Colonic mucosa (tissue), 4 donors: ENCODE results near the gene MFNG. TPM values are rescaled to one million over a fixed set of nuclear protein-coding genes. Genes with fewer than 3 reads are reported as not detected.

Experiments
- DNase-seq: peaks from one replicate; pipeline ENCODE4 v3.0.0-alpha.2; 2020
- H3K27ac ChIP-seq: fragments of 200-600 bp; one replicate; pipeline ENCODE4 v1.8.0; 2021
- H3K27me3 ChIP-seq: fragments of 200-600 bp; one replicate; pipeline ENCODE4 v1.8.0; 2021
- H3K36me3 ChIP-seq: fragments of 200-600 bp; one replicate; pipeline ENCODE4 v1.8.0; 2021
- H3K4me1 ChIP-seq: fragments of 200-600 bp; one replicate; pipeline ENCODE4 v1.8.0; 2021; ENCODE audit warnings: mild to moderate bottlenecking
- H3K4me3 ChIP-seq: fragments of 200-600 bp; one replicate; pipeline ENCODE4 v1.8.0; 2021
- H3K9ac ChIP-seq, 2 donors: one replicate each; pipeline ENCODE4 v1.7.0; 2013; ENCODE audit warnings: control low read depth in 2 of 2, low read depth in 2 of 2, low read length in 2 of 2
- H3K9me3 ChIP-seq: fragments of 200-600 bp; one replicate; pipeline ENCODE4 v1.8.0; 2021
- CTCF ChIP-seq: fragments of 200-600 bp; IDR thresholded peaks from one replicate; pipeline ENCODE4 v1.8.0; 2022; ENCODE audit warnings: antibody characterized with exemption, mild to moderate bottlenecking
- intact Hi-C: fragments of 100-400 bp; cut with DNase I; formaldehyde crosslinking; loops from one replicate; pipeline ENCODE4 v1.14.1; 2022
- total RNA-seq, 2 donors: library from RNA; stranded (reverse); fragmentation: NEBNext Ultra II Directional in 1 of 2; extraction: Animal tissue kit (Norgen Biotek cat#: 25700) in 1 of 2; gene quantifications; one replicate each; pipeline ENCODE4 v1.2.1, GENCODE V29; 2021
- donor health status: healthy.
- donor health status: DM: no; HTN: no; CAD: no.
- donor health status: DM: no; HTN: no; CAD: no.

MFNG gene
- total RNA-seq, 2 donors from 2014 or later, result 6.5 to 10.7 TPM

GRCh38 chr22:37430941-37431340 is 55.2 kb downstream of the MFNG start:
- Histone ChIP-seq H3K27ac (no peak overlapping the region), H3K4me1 (no peaks in the 10 kb centered on the region), H3K9me3 (no peaks in the 10 kb centered on the region), H3K4me3 (no peak overlapping the region), H3K36me3 (no peaks in the 10 kb centered on the region), H3K27me3 (peaks cover 27% of the 10 kb centered on the region), H3K9ac (no peak overlapping the region)
- no peak for DNase-seq
- no peak for TF ChIP-seq CTCF
- intact Hi-C loops, result no loop called here

- Histone ChIP-seq H3K36me3 (no peaks in the 10 kb centered on the region), H3K27me3 (peaks cover 30% of the 10 kb centered on the region), H3K9me3 (no peaks in the 10 kb centered on the region), H3K27ac (no peak overlapping the region), H3K4me3 (no peak overlapping the region), H3K9ac (no peak overlapping the region), H3K4me1 (no peaks in the 10 kb centered on the region)
- intact Hi-C loops, result loop anchor here (2.0 kb wide), 1 partner anchor 112 kb away; no protein-coding TSS in a partner anchor
- peak; percentile 45 for DNase-seq
- peak; percentile 82 for TF ChIP-seq CTCF
Observed at GRCh38 chr22:37428649-37429586, 57.3 kb downstream of the MFNG start.

- Histone ChIP-seq H3K36me3 (no peaks in the 10 kb centered on the region), H3K9ac (no peak overlapping the region), H3K4me1 (no peaks in the 10 kb centered on the region), H3K27ac (no peak overlapping the region), H3K9me3 (no peaks in the 10 kb centered on the region), H3K4me3 (no peak overlapping the region), H3K27me3 (peaks cover 30% of the 10 kb centered on the region)
- no peak for TF ChIP-seq CTCF
- no peak for DNase-seq
- intact Hi-C loops, result loop anchor here (2.0 kb wide), 1 partner anchor 111 kb away; no protein-coding TSS in a partner anchor
Observed at GRCh38 chr22:37427711-37428635, 58.2 kb downstream of the MFNG start.

GRCh38 chr22:37427135-37427710 is 59.0 kb downstream of the MFNG start, which contains the start of gene ELFN2:
TSS of gene ELFN2 (minus strand) at chr22:37427479. CDS start at chr22:37375534, 51,945 bp downstream.
- Histone ChIP-seq H3K9ac (no peak within 1 kb of the TSS), H3K9me3 (no peaks in the 10 kb centered on the region), H3K36me3 (no peaks in the 10 kb centered on the region), H3K4me1 (no peaks in the 10 kb centered on the region), H3K4me3 (peak within 1 kb of the TSS; percentile 9), H3K27ac (no peak within 1 kb of the TSS), H3K27me3 (peaks cover 30% of the 10 kb centered on the region)
- no peak for TF ChIP-seq CTCF
- no peak for DNase-seq
- intact Hi-C loops, result no loop called here

- TF ChIP-seq CTCF, result no peak
- no peaks in the 10 kb centered on the region for H3K4me1 ChIP-seq
- H3K27ac ChIP-seq, result no peak overlapping the region
- H3K4me3 ChIP-seq, result no peak overlapping the region
- no peak for DNase-seq
- no peak overlapping the region for H3K9ac ChIP-seq
- no peaks in the 10 kb centered on the region for H3K9me3 ChIP-seq
- no peaks in the 10 kb centered on the region for H3K36me3 ChIP-seq
- peaks cover 33% of the 10 kb centered on the region for H3K27me3 ChIP-seq
- intact Hi-C loops, result no loop called here
Observed at GRCh38 chr22:37426706-37427134, 59.5 kb downstream of the MFNG start.
